SU-DHL-6 (cell line): ENCODE data around the gene PTPRG.

Experiments
- H2AFZ ChIP-seq: fragments of 200-600 bp; sonication (generic); 2 replicates; pipeline ENCODE4 v1.6.1; 2014; ENCODE audit warnings: low read depth, mild to moderate bottlenecking, moderate library complexity, mixed read lengths, antibody characterized with exemption, low read length; ENCODE audit not compliant: severe bottlenecking
- H3F3A ChIP-seq: fragments of 200-600 bp; shearing (Covaris generic); 2 replicates; pipeline ENCODE4 v1.6.0; 2016; ENCODE audit warnings: antibody characterized with exemption, mild to moderate bottlenecking; ENCODE audit not compliant: insufficient read depth
- H3K27ac ChIP-seq: fragments of 200-600 bp; sonication (generic); 2 replicates; pipeline ENCODE4 v1.5.1; 2016; ENCODE audit warnings: low read depth, mild to moderate bottlenecking, low read length, moderate library complexity, mixed read lengths
- H3K27me3 ChIP-seq: fragments of 200-600 bp; sonication (generic), shearing (Covaris generic); 2 replicates; pipeline ENCODE4 v1.6.0; 2014; ENCODE audit warnings: mild to moderate bottlenecking, low read length
- H3K36me3 ChIP-seq: fragments of 200-600 bp; sonication (generic); 2 replicates; pipeline ENCODE4 v1.6.1; 2014; ENCODE audit warnings: mild to moderate bottlenecking, low read length, mixed read lengths
- H3K4me2 ChIP-seq: fragments of 300-600, 200-600 bp; shearing (Covaris generic), sonication (generic); 2 replicates; pipeline ENCODE4 v1.6.0; 2014; ENCODE audit warnings: low read length, low read depth, mild to moderate bottlenecking; ENCODE audit not compliant: poor library complexity, severe bottlenecking
- H3K4me3 ChIP-seq: fragments of 200-600 bp; sonication (generic); 2 replicates; pipeline ENCODE4 v1.5.1; 2014; ENCODE audit warnings: antibody characterized with exemption, low read length, mild to moderate bottlenecking, mixed read lengths; ENCODE audit not compliant: insufficient read depth, poor library complexity, severe bottlenecking
- H3K79me2 ChIP-seq: fragments of 200-600 bp; sonication (generic); 2 replicates; pipeline ENCODE4 v1.6.1; 2014; ENCODE audit warnings: mild to moderate bottlenecking, low read length, moderate library complexity; ENCODE audit not compliant: insufficient read depth
- H3K9ac ChIP-seq: fragments of 200-600 bp; sonication (generic); 2 replicates; pipeline ENCODE4 v1.7.0; 2014; ENCODE audit warnings: mild to moderate bottlenecking, low read length
- H3K9me2 ChIP-seq: fragments of 200-600 bp; sonication (generic); replicated peaks from 2 replicates; pipeline ENCODE4 v1.6.1; 2014; ENCODE audit warnings: low read length; ENCODE audit not compliant: insufficient read depth
- H3K9me3 ChIP-seq: fragments of 200-600 bp; sonication (generic); 2 replicates; pipeline ENCODE4 v1.6.1; 2014; ENCODE audit warnings: low read length, mixed read lengths; ENCODE audit not compliant: insufficient read depth
- H4K20me1 ChIP-seq: fragments of 200-600 bp; sonication (generic); 2 replicates; pipeline ENCODE4 v1.6.1; 2014; ENCODE audit warnings: low read depth, mild to moderate bottlenecking, antibody characterized with exemption, low read length, moderate library complexity, mixed read lengths
- EZH2phosphoT487 ChIP-seq: fragments of 200-600 bp; sonication (generic), shearing (Covaris generic); conservative IDR thresholded peaks from 2 replicates; pipeline ENCODE4 v1.6.1; 2018; ENCODE audit warnings: mild to moderate bottlenecking, antibody characterized with exemption, low read length, moderate library complexity, mixed read lengths
- TF ChIP-seq, protein P1 (sequence below): fragments of 200-600 bp; sonication (generic); IDR thresholded peaks from one replicate; pipeline ENCODE4 v1.5.1; 2017; ENCODE audit warnings: antibody characterized with exemption, mild to moderate bottlenecking, low read length, moderate library complexity; ENCODE audit not compliant: insufficient read depth, poor library complexity, severe bottlenecking

Gene PTPRG

DNA sequence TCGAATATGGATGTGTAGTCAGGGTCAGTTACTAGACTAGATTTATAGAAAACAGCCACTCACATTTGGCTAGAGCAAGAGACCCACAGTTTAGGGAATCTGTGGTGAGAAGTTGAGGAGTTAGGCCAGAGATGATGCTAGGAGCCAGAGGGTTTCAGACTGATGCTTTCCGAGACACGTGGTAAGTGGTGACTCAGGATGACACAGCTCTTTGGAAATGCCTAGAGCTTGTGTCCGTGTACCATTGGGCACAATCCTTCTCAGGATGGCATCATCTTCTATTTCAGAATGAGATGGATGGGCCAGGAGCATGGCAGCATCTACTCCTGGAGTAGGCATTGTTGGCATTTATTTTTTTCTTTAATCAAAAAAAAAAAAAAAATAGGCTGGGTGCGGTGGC is 28.5 kb downstream of the PTPRG start:
- H3K9me3 ChIP-seq, result no peaks in the 10 kb centered on the region
- no peaks in the 10 kb centered on the region for H3F3A ChIP-seq
- no peak overlapping the region for H3K27ac ChIP-seq
- no peak overlapping the region for H3K4me3 ChIP-seq
- no peaks in the 10 kb centered on the region; the same call in 1 of the 2 replicates for H4K20me1 ChIP-seq
- H2AFZ ChIP-seq, result no peak overlapping the region
- no peaks in the 10 kb centered on the region for H3K79me2 ChIP-seq
- H3K36me3 ChIP-seq, result no peaks in the 10 kb centered on the region
- no peaks in the 10 kb centered on the region for H3K9me2 ChIP-seq
- H3K4me2 ChIP-seq, result no peak overlapping the region
- no peak overlapping the region for H3K9ac ChIP-seq
- no peak for TF ChIP-seq EZH2phosphoT487
- TF ChIP-seq, protein P1, sequence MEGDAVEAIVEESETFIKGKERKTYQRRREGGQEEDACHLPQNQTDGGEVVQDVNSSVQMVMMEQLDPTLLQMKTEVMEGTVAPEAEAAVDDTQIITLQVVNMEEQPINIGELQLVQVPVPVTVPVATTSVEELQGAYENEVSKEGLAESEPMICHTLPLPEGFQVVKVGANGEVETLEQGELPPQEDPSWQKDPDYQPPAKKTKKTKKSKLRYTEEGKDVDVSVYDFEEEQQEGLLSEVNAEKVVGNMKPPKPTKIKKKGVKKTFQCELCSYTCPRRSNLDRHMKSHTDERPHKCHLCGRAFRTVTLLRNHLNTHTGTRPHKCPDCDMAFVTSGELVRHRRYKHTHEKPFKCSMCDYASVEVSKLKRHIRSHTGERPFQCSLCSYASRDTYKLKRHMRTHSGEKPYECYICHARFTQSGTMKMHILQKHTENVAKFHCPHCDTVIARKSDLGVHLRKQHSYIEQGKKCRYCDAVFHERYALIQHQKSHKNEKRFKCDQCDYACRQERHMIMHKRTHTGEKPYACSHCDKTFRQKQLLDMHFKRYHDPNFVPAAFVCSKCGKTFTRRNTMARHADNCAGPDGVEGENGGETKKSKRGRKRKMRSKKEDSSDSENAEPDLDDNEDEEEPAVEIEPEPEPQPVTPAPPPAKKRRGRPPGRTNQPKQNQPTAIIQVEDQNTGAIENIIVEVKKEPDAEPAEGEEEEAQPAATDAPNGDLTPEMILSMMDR, result no peak
- no peaks in the 10 kb centered on the region for H3K27me3 ChIP-seq

DNA sequence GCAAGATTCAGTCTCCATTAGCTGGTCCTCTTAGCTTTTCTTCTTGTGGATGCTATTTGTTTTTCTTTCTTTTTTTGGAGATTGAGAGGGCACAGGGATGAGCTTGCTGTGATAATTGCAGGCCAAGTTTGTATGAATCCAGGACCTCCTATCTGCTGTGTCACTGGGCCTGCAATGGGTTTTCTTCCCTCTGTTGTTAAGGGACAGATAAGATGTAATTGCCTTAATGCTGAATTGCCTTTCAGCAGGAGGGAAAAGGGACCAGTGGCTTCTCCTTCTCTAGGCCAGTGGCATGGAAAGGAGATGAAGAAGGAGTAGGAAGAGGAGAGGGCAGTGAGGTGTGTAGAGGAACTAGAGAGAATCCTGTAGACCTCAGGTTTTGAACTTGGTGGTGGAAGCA is 29.9 kb downstream of the PTPRG start:
- Histone ChIP-seq H3K27ac (no peak overlapping the region), H3K9me2 (no peaks in the 10 kb centered on the region), H3K36me3 (no peaks in the 10 kb centered on the region), H3K9ac (no peak overlapping the region), H3K79me2 (no peaks in the 10 kb centered on the region), H3K9me3 (no peaks in the 10 kb centered on the region), H3K4me2 (no peak overlapping the region), H3K4me3 (no peak overlapping the region), H3F3A (no peaks in the 10 kb centered on the region), H4K20me1 (no peaks in the 10 kb centered on the region; the same call in 1 of the 2 replicates), H2AFZ (no peak overlapping the region), H3K27me3 (no peaks in the 10 kb centered on the region)
- TF ChIP-seq EZH2phosphoT487, result no peak
- TF ChIP-seq, protein P1, result no peak

DNA sequence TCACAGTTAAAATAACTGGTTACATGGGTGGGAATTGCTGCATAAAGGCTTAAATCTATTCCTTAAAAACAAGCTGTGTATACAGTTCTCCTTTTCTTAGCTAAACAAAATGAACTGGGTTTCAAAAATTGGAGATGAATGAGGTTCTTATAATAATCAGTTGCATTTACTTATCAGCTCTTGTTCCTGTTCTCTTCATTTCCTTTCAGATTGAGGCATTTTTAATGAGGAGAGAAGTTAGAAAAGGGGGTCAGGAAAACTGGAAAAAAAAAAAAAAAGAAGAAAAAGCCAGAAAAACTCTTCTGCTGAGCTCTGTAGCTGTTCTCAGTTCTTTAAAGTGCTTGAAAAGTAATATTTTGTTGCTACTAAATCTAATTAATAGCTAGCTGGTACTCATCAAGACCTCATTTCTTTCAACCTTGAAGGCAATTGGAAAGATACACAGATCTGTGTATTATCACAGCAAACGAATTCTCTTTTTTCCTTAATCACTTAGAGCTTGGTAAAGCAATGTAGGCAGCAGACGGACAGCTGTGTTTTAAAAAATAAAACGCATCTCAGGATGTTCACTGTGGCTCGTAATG is 32.2 kb downstream of the PTPRG start:
- H3K79me2 ChIP-seq, result no peaks in the 10 kb centered on the region
- no peak overlapping the region for H3K4me3 ChIP-seq
- no peak for TF ChIP-seq EZH2phosphoT487
- TF ChIP-seq, protein P1, result no peak
- no peaks in the 10 kb centered on the region for H3K9me3 ChIP-seq
- H2AFZ ChIP-seq, result no peak overlapping the region
- no peaks in the 10 kb centered on the region for H3K36me3 ChIP-seq
- H3K9me2 ChIP-seq, result no peaks in the 10 kb centered on the region
- no peak overlapping the region for H3K4me2 ChIP-seq
- no peaks in the 10 kb centered on the region for H3K27me3 ChIP-seq
- no peaks in the 10 kb centered on the region; the same call in 1 of the 2 replicates for H4K20me1 ChIP-seq
- no peak overlapping the region for H3K27ac ChIP-seq
- H3F3A ChIP-seq, result no peaks in the 10 kb centered on the region
- no peak overlapping the region for H3K9ac ChIP-seq
